Peyer's patch (tissue), 4 donors: ENCODE data around the gene HPX.

Source experiments
- CTCF ChIP-seq, 6 experiments: fragments of 450-650 bp in 4 of 6; fragments of 200-600 bp in 2 of 6; sonication (generic) in 1 of 6; IDR thresholded peaks; one replicate each; pipeline ENCODE4 v1.5.1; 2017 to 2019; ENCODE audit warnings: antibody characterized with exemption in 6 of 6, mild to moderate bottlenecking in 3 of 6, moderate library complexity in 1 of 6
- POLR2A ChIP-seq, 2 donors: fragments of 450-650 bp; IDR thresholded peaks; one replicate each; pipeline ENCODE4 v1.5.1; 2017; ENCODE audit warnings: antibody characterized with exemption in 2 of 2, mild to moderate bottlenecking in 2 of 2, moderate library complexity in 2 of 2

GRCh38 chr11:6402561-6402981 is 38.2 kb downstream of the HPX start:
- no peak for TF ChIP-seq POLR2A (IDR thresholded peaks at IDR 0.05)
- TF ChIP-seq CTCF (IDR thresholded peaks at IDR 0.05): no peak
